ENCODE data around the gene PGBD5.

The PGBD5 gene

DNA sequence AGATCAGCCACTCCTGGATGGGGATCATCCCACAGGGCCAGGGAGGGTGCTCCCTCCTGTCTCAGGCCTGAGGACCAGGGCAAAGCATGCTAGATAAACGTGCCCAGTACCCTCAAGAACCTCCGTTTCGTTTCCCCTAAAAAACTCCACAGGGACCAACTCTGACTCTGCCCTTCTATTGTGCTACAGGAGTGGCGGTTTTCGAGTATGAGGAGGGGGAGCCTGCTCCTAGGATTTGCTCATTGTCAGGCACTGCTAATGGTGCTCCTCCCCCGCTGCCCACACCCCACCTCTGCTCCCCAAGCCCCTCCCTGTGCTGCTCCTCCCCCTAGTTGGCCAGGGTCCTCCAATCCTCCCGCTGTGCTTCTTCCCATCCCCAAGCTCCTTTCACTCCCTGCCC, 32.0 kb downstream of the PGBD5 start:
- Mint-ChIP-seq H3K9me3 (ENCODE audit: low read depth) (no peaks in the 10 kb centered on the region), H3K27ac (no peak overlapping the region), H3K4me3 (no peak overlapping the region), H3K4me1 (ENCODE audit: low read depth) (no peaks in the 10 kb centered on the region), H3K36me3 (no peaks in the 10 kb centered on the region), H3K27me3 (peaks cover 19% of the 10 kb centered on the region)

DNA sequence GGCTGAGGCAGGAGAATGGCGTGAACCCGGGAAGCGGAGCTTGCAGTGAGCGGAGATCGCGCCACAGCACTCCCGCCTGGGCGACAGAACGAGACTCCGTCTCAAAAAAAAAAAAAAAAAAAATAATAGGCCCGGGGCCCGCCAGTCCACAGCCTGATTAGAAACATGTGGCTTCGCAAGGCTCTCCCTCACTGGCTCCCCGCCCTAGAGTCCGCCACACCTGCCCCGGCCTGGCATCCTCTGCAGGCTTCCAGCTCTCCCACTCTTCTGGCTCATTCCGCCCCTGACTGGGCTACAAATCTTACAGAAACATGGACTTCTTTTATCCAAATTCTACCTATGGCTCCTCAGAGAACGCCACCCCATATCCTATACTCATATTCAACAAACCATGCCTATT, 32.4 kb downstream of the PGBD5 start:
- Mint-ChIP-seq H3K36me3 (no peaks in the 10 kb centered on the region), H3K4me3 (no peak overlapping the region), H3K27ac (no peak overlapping the region), H3K4me1 (ENCODE audit: low read depth) (no peaks in the 10 kb centered on the region), H3K9me3 (ENCODE audit: low read depth) (no peaks in the 10 kb centered on the region), H3K27me3 (peaks cover 19% of the 10 kb centered on the region)

DNA sequence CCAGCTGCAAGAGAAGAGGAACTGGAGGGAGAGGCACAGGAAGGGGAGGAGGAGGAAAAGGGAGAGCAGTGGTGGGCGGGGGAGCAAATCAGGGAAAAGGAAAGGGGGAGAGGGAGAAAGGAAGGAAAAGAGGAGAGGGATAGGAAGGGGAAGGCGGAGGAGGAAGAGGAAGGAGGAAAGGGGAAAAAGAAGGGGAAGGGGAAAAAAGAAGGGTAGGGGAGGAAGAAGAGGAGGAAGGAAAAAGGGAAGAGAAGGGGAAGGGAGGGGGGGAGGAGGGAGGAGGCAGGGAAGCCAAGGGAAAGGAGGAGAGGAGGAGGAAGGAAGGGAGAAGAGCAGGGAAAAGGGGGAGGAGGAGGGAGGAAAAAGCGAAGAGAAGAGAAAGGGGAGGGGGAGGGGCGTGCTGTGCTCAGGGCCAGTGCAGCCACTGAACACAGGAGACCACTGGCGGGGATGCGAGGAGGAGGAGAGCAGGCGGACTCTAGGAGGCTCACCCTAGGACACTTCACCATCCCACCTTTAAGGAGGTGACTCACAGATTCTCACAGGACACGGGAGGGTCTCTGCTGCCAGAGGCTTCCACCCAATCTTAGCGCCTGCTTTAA, 33.1 kb downstream of the PGBD5 start:
- H3K9me3 Mint-ChIP-seq (ENCODE audit: low read depth) = no peaks in the 10 kb centered on the region
- no peaks in the 10 kb centered on the region for H3K36me3 Mint-ChIP-seq
- no peak overlapping the region for H3K4me3 Mint-ChIP-seq
- H3K27ac Mint-ChIP-seq = no peak overlapping the region
- no peaks in the 10 kb centered on the region for H3K4me1 Mint-ChIP-seq (ENCODE audit: low read depth)
- peaks cover 15% of the 10 kb centered on the region for H3K27me3 Mint-ChIP-seq

DNA sequence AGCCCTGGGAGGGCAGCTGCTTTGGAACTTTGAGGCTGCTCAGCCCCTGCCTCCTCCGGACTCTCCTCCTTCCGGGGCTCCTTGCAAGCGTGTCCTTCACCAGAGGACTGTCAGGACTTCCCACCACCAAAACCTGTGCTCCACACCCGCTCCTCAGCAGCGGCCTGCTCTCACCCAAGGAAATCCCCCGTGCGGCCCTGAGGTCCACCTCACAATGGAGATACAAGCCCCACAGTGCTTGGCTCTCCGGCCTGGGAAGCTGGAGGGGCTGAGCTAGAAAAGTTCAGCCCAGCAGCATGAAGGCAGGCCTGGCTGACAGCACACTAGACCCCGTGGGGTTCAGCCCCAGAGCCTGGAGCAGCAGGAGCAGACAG, 33.6 kb downstream of the PGBD5 start:
- Mint-ChIP-seq H3K9me3 (ENCODE audit: low read depth) (no peaks in the 10 kb centered on the region), H3K4me3 (no peak overlapping the region), H3K36me3 (no peaks in the 10 kb centered on the region)

DNA sequence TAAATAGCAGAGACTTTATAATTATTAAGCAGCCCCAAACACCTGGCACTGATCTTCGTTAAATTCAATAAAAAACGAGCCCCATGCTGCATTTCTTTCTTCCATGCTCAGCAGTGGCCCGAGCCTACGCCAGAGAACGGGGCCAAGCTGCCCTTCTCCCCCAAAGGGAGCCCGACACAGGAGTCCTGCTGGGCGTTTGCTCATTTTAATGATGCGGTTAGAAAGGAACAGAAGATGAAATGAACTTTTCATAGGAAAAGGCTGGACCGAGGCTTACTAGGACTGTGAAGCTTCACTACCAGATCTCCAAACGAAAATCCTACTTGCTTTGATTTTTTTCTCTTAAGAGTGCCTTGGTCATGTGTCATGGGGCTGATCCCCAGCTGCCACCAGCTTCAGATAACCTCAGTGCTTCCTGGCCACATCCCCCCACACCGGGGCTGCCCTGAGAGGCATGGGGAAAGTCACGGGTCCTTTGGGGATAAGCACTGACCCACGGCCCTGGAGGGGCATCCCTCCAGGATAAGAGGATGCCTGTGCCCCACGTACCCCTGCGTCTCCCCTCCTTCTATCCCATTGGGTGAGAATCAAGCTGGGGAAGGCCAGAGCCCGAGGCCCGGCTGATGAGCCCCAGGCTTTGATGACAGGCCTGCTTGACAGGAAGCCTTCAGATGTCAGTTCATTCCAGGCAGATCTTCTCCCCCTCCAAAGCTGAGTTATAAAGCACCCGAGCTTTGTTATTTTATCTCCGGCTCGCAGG, 34.2 kb downstream of the PGBD5 start:
- H3K36me3 Mint-ChIP-seq = no peaks in the 10 kb centered on the region
- no peaks in the 10 kb centered on the region for H3K4me1 Mint-ChIP-seq (ENCODE audit: low read depth)
- no peak overlapping the region for H3K4me3 Mint-ChIP-seq
- H3K27ac Mint-ChIP-seq = no peak overlapping the region
- no peaks in the 10 kb centered on the region for H3K9me3 Mint-ChIP-seq (ENCODE audit: low read depth)
- peaks cover 13% of the 10 kb centered on the region for H3K27me3 Mint-ChIP-seq

More for the DNA sequence above, 33.6 kb downstream of the PGBD5 start:
- H3K4me1 Mint-ChIP-seq (ENCODE audit: low read depth) = no peaks in the 10 kb centered on the region
- H3K27ac Mint-ChIP-seq = no peak overlapping the region
- H3K27me3 Mint-ChIP-seq = peaks cover 16% of the 10 kb centered on the region

DNA sequence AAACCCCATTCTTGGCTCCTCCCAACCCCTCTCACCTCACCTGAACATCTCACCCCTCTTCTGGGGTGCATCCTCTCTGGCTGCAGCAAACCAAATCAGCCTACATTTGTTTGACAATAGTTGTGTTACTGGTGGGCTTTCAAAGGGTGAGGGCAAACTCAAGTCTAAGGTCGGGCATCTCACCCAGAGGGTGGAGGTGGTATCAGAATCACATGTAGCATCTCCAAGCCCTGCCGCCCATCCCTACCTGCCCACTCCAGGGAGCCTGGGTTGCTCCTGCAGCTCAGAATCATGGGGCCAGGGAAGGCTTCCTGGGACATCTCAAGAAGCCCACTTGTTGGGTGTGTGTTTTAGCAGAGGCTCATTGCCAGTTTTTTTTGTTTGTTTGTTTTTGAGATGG, 35.8 kb downstream of the PGBD5 start:
- Mint-ChIP-seq H3K27me3 (peaks cover 10% of the 10 kb centered on the region), H3K4me3 (no peak overlapping the region), H3K4me1 (ENCODE audit: low read depth) (no peaks in the 10 kb centered on the region), H3K27ac (no peak overlapping the region), H3K9me3 (ENCODE audit: low read depth) (no peaks in the 10 kb centered on the region), H3K36me3 (no peaks in the 10 kb centered on the region)

DNA sequence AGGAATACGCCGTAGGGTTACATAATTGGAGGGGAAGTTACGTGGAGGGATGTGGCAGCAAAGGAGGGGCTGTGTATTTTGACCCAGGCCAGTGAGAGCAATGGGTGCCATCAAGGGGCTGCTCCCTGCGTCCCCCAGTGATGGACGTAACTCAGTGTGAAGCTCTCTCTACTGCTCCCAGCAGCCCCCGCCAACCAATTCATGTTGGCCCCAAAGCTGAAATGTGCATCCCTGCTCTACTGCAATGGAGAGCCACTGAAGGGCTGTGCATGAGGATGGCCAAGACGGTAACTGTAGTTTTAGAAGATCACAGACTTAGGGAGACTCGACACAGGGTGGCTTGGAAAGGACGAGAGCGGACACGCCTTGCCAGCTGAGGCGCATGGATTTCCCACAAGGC, 38.3 kb downstream of the PGBD5 start:
- H3K4me3 Mint-ChIP-seq = no peak overlapping the region
- no peaks in the 10 kb centered on the region for H3K4me1 Mint-ChIP-seq (ENCODE audit: low read depth)
- H3K9me3 Mint-ChIP-seq (ENCODE audit: low read depth) = no peaks in the 10 kb centered on the region
- no peak overlapping the region for H3K27ac Mint-ChIP-seq
- H3K36me3 Mint-ChIP-seq = no peaks in the 10 kb centered on the region
- H3K27me3 Mint-ChIP-seq = peaks cover 7% of the 10 kb centered on the region

DNA sequence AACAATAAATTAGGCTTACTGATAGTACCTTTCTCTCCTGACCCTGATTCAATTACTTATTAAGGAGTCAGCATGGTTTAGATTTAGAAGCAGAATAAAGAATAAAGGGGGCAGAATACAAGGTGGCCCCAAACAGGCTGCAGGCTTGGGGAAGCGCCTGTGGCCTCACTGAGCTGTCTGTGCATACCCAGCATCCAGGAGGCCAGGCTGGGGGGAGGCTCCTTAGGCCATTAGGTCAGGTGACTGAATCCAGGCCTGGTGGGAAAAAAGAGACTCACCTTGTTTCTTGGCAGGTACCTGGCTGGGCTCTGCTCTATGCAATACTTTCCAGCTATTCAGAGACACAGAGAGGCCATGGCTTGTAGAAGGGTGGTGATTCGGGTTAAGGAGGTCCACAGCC, 38.8 kb downstream of the PGBD5 start:
- Mint-ChIP-seq H3K4me1 (ENCODE audit: low read depth) (no peaks in the 10 kb centered on the region), H3K27ac (no peak overlapping the region), H3K4me3 (no peak overlapping the region), H3K9me3 (ENCODE audit: low read depth) (no peaks in the 10 kb centered on the region), H3K36me3 (no peaks in the 10 kb centered on the region), H3K27me3 (peaks cover 7% of the 10 kb centered on the region)

DNA sequence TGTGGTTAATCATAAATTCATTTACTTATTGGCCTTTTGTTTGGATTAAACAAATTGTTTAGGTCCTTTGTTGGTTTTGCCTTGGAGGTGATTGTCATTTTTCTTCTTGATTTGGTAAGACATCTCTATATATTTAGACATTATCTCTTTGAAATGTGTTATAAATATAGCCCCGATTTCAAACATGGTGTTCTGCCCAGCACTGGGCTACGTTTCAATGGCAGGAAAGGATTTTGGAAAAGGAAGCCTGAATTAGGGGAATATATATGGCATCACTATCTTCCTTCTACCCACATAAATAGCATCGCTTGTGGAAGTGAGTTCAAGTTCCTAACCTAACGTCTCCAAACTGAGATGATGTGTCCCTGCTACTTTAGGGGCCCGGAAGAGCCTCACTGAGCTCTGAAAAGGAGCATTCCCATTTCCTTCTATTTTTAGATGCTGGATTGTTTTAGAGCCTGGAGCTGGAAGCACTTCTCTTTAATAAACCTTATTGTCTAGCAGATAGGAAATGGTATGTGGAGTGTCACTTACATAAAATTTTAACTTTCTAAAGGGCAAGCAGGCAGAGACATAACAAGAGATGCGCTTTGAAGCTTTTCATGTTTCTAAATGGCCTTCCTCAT, 39.4 kb downstream of the PGBD5 start:
- Mint-ChIP-seq H3K9me3 (ENCODE audit: low read depth) (no peaks in the 10 kb centered on the region), H3K27ac (no peak overlapping the region), H3K4me1 (ENCODE audit: low read depth) (no peaks in the 10 kb centered on the region), H3K27me3 (peaks cover 7% of the 10 kb centered on the region), H3K36me3 (no peaks in the 10 kb centered on the region), H3K4me3 (no peak overlapping the region)

DNA sequence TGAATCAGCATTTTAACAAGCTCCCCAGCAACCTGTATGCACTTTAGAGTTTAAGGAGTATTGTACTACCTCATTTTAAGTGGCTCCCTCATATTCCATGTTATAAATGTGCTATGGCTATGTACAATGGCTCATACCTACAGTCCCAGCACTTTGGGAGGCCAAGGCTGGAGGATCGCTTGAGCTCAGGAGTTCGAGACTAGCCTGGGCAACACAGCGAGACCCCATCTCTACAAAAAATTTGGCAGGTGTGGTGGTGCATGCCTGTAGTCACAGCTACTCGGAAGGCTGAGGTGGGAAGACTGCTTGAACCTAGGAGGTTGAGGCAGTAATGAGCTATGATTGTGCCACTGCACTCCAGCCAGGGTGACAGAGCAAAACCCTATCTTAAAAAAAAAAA, 40.2 kb downstream of the PGBD5 start:
- no peak overlapping the region for H3K27ac Mint-ChIP-seq
- peaks cover 7% of the 10 kb centered on the region for H3K27me3 Mint-ChIP-seq
- no peak overlapping the region for H3K4me3 Mint-ChIP-seq
- no peaks in the 10 kb centered on the region for H3K36me3 Mint-ChIP-seq
- H3K9me3 Mint-ChIP-seq (ENCODE audit: low read depth) = no peaks in the 10 kb centered on the region
- H3K4me1 Mint-ChIP-seq (ENCODE audit: low read depth) = no peaks in the 10 kb centered on the region

DNA sequence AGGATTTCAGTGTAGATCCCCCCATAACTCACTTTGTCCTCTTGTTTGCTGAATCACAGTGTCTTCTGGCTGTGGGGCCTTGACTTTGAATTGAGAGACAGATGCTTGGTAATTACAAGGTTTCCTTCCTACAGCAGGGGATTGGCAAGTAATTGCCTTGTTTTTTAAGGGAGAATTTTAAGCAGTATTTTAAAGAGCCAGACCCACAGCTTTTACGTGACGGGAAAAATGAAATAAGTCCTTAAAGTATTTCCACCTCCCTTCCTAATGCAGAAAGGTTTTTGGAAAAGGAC, 41.0 kb downstream of the PGBD5 start:
- no peak overlapping the region for H3K4me3 Mint-ChIP-seq
- H3K36me3 Mint-ChIP-seq = no peaks in the 10 kb centered on the region
- no peak overlapping the region for H3K27ac Mint-ChIP-seq
- peaks cover 7% of the 10 kb centered on the region for H3K27me3 Mint-ChIP-seq
- H3K9me3 Mint-ChIP-seq (ENCODE audit: low read depth) = no peaks in the 10 kb centered on the region
- H3K4me1 Mint-ChIP-seq (ENCODE audit: low read depth) = no peaks in the 10 kb centered on the region

DNA sequence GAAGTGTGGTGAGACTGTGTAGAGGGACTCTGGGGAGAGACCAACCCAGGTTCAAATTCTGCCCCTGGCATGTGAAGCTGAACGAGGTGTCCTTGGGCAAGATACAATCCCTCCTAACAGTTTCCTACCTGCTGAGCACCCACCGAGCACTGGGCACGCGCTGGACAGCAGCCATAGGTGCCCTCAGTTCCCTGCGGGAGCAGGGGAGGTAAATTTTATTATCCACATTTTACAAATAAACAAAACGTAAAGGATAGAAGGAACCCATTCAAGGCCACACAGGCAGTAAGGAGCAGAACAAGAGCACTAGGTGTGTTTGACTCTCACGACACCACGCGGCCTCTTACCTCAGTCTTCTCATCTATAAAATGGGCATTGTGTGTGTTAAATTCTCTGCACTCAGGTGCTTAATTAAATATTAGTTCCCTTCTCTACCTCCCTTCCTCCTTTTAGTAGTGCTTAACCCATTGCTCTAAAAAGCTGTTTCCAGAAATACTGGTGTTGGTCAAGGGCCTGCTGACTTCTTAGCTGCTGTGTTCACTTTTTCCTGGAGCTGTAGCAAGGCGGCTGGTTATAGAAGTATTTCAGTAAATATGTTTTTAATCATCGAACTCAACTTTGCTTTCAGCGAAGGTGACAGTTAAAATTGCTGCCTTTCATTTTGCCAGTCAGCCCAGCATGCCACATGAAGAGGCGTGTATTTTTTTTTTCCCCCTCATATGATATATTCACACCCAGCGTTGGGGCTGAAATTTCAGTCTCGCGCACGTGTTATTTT, 41.6 kb downstream of the PGBD5 start:
- Mint-ChIP-seq H3K9me3 (ENCODE audit: low read depth) (peaks cover 3% of the 10 kb centered on the region), H3K4me1 (ENCODE audit: low read depth) (no peaks in the 10 kb centered on the region), H3K27me3 (peaks cover 3% of the 10 kb centered on the region), H3K36me3 (peaks cover 2% of the 10 kb centered on the region), H3K27ac (no peak overlapping the region), H3K4me3 (no peak overlapping the region)

DNA sequence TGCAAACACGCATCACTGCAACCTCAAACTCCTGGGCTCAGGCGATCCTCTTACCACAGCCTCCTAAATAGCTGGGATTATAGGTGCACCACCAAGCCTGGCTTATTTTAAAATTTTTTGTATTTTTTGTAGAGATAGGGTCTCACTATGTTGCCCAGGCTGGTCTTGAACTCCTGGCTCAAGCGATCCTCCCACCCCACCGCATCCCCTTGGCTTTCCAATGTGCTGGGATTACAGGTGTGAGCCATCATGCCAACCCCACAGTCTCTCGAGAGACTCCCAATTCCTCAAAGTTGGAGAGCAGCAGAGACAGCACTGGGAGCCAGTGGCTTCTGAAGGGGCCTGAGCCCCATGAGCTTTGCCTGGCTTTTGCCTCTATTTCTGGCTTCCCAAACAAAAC, 42.7 kb downstream of the PGBD5 start:
- peaks cover 8% of the 10 kb centered on the region for H3K9me3 Mint-ChIP-seq (ENCODE audit: low read depth)
- no peaks in the 10 kb centered on the region for H3K4me1 Mint-ChIP-seq (ENCODE audit: low read depth)
- H3K27ac Mint-ChIP-seq = no peak overlapping the region
- H3K27me3 Mint-ChIP-seq = peaks cover 2% of the 10 kb centered on the region
- no peak overlapping the region for H3K4me3 Mint-ChIP-seq
- H3K36me3 Mint-ChIP-seq = peaks cover 4% of the 10 kb centered on the region

DNA sequence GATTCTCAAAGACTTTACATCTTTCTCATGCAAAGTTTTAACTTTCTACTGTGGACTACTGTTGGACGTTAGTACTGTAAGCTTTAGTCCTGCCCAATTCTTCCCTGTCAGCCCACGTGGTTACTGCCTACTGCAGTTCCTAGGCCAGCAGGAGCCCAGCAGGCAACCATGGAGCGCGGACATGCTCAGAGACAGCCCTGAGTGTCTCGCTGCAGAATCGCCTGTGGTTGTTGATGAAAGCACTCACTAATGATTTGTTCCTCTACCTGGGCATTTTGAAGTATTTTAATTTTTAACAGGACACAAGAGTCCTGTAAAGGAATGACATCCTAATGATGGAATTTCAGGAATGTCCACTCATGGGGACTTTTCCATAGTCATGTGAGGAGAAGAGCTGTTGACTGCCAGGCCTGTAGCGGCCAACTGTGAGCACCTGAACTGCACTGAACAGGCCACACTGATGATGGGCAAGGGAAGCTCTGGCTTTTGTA, 44.1 kb downstream of the PGBD5 start:
- Mint-ChIP-seq H3K9me3 (ENCODE audit: low read depth) (peaks cover 8% of the 10 kb centered on the region), H3K4me1 (ENCODE audit: low read depth) (no peaks in the 10 kb centered on the region), H3K27me3 (no peaks in the 10 kb centered on the region), H3K4me3 (no peak overlapping the region), H3K27ac (no peak overlapping the region), H3K36me3 (peaks cover 4% of the 10 kb centered on the region)

DNA sequence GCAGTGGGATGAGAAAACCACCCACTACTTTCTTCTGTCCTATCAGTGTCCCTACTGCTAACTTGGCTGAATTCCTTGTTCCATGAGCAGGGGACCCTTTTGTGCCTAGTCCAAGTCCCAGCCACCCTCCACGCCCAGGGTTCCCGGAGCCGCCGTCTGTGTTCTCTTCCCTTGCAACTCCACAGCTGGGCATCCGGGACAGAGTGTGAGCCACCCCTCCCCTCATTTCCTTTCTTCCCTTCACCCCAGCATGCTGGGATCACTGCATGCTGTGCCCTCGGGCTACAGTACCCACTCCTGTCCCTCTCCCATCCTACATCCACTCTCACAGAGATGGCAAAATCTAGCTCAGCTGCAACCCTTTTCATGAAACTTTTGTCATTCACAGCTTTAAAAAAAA, 44.5 kb downstream of the PGBD5 start:
- Mint-ChIP-seq H3K27me3 (no peaks in the 10 kb centered on the region), H3K36me3 (peaks cover 4% of the 10 kb centered on the region), H3K4me1 (ENCODE audit: low read depth) (no peaks in the 10 kb centered on the region), H3K9me3 (ENCODE audit: low read depth) (peaks cover 8% of the 10 kb centered on the region), H3K27ac (no peak overlapping the region), H3K4me3 (no peak overlapping the region)

Data from activated naive CD8-positive, alpha-beta T cell (primary cell).